MM.1S (cell line): ENCODE measurements around the gene SPEG.

Source experiments
- CTCF ChIP-seq: fragments of 300-600 bp; sonication (generic); IDR thresholded peaks from 2 replicates; pipeline ENCODE4 v1.5.1; 2016; ENCODE audit warnings: antibody characterized with exemption, low read length, mixed read lengths
- EZH2 ChIP-seq: fragments of 300-600 bp; sonication (generic); optimal IDR thresholded peaks from 2 replicates; pipeline ENCODE3; 2017; ENCODE audit warnings: low read depth, mild to moderate bottlenecking, antibody characterized with exemption, low read length, mixed read lengths
- EZH2phosphoT487 ChIP-seq: fragments of 300-600 bp; sonication (generic); IDR thresholded peaks from 2 replicates; pipeline ENCODE4 v1.6.1; 2018; ENCODE audit warnings: antibody characterized with exemption, low read length

GRCh38 chr2:219388121-219388906, 46.3 kb upstream of the SPEG start:
- TF ChIP-seq CTCF (peak; percentile 57), EZH2phosphoT487 (no peak), EZH2 (no peak)
